Amniotic stem cell (primary cell): Measurements from ENCODE around the gene DNAJB12.
"Not testable (repeated sequence)": the region's sequence is repeated elsewhere in the genome, so short reads cannot be mapped to it uniquely, and the experiment has no call there.

Source experiments
- DNase-seq: peaks from one replicate; lab custom pipeline; 2025; lab: John Stamatoyannopoulos, UW

DNAJB12 gene

GRCh38 chr10:72354356-72355213 is at the start of gene DNAJB12:
Gene DNAJB12 (minus strand): TSS chr10:72354919. CDS start chr10:72354897, 22 bp downstream.
- DNase-seq, result peak; percentile 79

GRCh38 chr10:72395581-72395980 is 40.9 kb upstream of the DNAJB12 start:
- not testable (repeated sequence) for DNase-seq

- DNase-seq, result no peak
Observed at GRCh38 chr10:72392571-72392970, 37.9 kb upstream of the DNAJB12 start.

GRCh38 chr10:72390764-72391163 is 36.0 kb upstream of the DNAJB12 start:
- DNase-seq, result no peak

GRCh38 chr10:72389716-72390115 is 35.0 kb upstream of the DNAJB12 start:
- DNase-seq, result no peak

DNA sequence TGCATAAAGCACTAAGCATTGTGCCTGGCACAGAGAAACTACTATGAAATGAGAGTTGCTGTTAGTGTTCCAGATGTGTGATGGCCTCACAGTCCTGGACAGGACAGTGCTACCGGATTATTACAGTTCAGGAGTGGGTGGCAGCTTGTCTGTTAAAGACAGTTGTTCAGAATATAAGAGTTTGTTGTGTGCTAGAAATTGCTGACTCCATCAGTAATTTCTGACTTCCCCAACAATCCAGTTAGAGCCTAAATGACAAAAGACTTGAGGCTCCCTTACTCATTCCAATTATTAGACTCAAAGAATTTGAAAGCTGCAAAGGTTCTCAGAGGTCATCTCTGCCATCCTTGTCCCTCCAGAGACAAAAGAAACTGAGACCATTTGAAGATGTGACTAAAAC is 34.3 kb upstream of the DNAJB12 start:
- DNase-seq, result no peak

- no peak for DNase-seq
Observed at GRCh38 chr10:72388062-72388461, 33.3 kb upstream of the DNAJB12 start.

- DNase-seq, result no peak
Observed at GRCh38 chr10:72386916-72387586, 32.3 kb upstream of the DNAJB12 start.

GRCh38 chr10:72385724-72386123 is 31.0 kb upstream of the DNAJB12 start:
- no peak for DNase-seq

DNA sequence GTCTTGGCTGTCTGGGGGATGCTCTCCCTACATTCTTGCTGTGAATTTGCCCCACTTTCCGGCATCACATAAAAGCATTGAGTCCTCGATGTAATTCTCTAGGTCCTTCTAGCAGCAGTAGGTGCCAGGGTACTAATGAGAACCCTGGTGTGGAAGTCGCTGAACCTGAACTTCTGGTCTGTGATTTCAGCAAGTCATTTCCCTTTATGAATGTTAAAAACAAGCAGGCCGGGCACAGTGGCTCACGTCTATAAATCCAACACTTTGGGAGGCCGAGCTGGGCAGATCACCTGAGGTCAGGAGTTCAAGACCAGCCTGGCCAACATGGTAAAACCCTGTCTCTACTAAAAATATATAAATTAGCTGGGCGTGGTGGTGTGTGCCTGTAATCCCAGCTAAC is 30.3 kb upstream of the DNAJB12 start:
- not testable (repeated sequence) for DNase-seq

DNA sequence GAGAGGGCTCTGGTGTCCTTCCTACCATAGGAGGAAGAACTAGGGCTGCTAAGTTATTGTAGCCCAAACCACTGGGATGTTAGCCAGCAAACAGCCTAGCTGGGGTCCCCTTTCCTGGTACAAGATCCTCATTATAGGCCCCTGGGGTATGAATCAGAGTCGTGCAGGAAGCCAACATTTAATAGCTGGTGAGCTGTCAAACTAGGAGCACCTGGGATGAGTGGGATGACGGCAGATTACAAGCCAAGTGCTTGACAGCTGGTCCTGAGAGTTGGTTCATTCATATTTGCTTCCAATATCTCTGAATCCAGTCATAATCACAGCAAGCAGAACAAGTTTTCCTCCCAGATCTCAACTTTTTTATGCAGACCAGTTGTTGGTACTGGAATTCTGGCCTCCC is 25.1 kb upstream of the DNAJB12 start:
- no peak for DNase-seq

GRCh38 chr10:72379062-72379461 is 24.3 kb upstream of the DNAJB12 start:
- DNase-seq, result no peak

GRCh38 chr10:72375585-72375984 is 20.9 kb upstream of the DNAJB12 start:
- no peak for DNase-seq

GRCh38 chr10:72375173-72375572 is 20.5 kb upstream of the DNAJB12 start:
- no peak for DNase-seq

DNA sequence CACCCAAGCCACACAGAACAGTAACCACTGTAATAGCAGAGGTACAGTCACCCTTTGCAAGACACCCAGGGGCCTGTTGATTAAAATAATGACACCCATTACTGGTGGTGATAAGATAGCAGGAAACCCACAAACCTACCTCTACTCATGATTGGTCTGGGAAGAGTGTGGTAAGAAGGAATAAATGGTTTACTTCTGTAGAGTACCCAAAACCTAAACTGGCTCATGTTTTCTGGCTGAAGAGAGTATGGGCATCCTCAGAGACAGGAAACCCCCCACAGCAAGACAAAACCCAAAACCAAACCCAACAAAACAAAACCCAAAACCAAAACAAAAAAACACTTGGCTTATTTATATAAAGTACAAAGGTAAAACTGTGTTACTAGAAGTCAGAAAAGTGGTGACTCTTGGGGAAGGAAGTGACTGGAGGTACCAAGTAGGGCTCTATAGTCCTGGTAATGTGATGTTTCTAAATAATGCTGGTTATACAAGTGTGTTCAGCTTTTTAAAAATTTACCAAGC is 15.5 kb upstream of the DNAJB12 start:
- no peak for DNase-seq

- DNase-seq, result no peak
Observed at GRCh38 chr10:72367301-72367960, 12.7 kb upstream of the DNAJB12 start.

DNA sequence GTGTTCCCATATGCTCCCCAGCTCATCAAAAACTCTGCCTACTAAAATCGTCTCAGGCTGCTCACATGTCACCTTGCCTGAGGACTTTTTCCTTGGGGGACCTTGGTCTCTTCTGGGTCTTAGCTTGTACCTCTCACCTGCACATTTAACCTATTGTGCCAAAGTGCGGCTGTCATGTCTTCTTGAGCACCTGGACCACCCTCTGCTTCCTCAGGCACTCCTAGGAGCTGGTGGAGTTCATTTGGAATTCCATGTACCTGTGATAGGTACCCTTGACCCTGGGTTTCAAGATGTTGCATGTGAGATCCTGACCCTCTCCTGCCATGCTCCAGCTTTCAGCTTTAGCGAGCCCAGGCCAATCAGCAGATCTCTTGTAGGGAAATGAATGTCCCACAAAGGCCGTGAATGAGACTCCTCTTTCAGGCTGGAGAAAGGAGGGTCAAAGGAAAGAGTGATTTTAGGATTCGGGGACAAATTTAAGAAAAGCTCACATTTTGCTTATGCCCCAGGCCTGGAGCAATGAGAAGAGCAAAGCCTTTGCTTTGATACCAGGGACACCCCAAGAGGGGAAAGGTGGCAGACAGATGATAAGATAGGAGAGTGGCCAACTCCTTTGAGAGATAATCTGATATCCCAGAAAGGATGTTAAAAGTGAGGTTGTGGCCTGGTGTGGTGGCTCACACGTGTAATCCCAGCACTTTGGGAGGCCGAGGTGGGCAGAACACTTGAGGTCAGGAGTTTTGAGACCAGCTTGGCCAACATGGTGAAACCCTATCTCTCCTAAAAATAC is 10.6 kb upstream of the DNAJB12 start:
- no peak for DNase-seq

DNA sequence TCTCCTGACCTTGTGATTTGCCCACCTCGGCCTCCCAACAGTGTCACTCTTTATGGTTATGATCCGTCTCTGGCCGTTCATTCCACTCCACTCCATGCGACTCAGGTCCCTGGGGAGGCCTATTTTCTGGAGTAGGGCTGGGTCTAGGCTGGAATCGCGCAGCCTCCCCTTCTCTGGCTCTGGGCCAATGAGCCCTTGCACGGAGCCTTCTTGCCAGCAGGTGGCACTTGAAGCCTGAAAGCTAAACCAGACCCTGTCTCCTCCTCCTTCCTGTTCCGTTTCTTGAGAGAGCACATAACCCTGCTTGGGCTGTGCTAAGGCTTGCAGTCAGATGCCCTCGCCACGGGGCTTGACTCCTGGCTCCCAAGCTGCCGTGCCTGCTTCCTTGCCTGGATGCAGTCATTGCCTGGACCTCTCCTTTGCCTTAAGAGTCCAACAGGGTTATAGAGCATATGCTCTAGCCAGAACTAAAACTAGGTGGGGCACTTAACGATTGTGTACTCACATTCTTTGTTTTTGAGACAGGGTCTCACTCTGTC is 9.6 kb upstream of the DNAJB12 start:
- DNase-seq, result peak; percentile 90

DNA sequence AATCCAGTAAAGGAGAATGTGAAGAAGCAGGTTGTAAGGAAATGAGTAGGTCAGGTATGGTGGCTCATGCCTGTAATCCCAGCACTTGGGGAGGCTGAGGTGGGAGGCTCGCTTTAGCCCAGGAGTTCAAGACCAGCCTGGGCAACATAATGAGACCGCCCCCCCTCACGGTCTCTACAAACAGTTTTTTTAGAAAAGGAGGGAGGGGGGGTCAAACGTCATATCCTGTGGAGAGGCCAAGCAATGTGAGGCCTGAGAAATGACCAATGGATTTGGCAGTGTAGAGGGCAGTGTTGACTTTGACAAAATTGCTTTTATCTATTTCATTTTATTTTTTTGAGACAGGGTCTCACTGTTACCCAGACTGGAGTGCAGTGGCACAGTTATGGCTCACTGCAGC is 2.3 kb upstream of the DNAJB12 start:
- DNase-seq, result no peak

GRCh38 chr10:72356115-72356514 is 1.4 kb upstream of the DNAJB12 start:
- DNase-seq, result no peak

GRCh38 chr10:72355214-72355555 is 466 bp upstream of the DNAJB12 start:
- DNase-seq, result no peak

- DNase-seq, result no peak
Observed at GRCh38 chr10:72353965-72354355, 759 bp downstream of the DNAJB12 start.
